ENCODE data around the gene ARHGAP31. TPM values are rescaled to one million over a fixed set of nuclear protein-coding genes. Genes with fewer than 3 reads are reported as not detected.

The ARHGAP31 gene
- total RNA-seq, 1 donor from 2014 or later = 48.1 TPM

DNA sequence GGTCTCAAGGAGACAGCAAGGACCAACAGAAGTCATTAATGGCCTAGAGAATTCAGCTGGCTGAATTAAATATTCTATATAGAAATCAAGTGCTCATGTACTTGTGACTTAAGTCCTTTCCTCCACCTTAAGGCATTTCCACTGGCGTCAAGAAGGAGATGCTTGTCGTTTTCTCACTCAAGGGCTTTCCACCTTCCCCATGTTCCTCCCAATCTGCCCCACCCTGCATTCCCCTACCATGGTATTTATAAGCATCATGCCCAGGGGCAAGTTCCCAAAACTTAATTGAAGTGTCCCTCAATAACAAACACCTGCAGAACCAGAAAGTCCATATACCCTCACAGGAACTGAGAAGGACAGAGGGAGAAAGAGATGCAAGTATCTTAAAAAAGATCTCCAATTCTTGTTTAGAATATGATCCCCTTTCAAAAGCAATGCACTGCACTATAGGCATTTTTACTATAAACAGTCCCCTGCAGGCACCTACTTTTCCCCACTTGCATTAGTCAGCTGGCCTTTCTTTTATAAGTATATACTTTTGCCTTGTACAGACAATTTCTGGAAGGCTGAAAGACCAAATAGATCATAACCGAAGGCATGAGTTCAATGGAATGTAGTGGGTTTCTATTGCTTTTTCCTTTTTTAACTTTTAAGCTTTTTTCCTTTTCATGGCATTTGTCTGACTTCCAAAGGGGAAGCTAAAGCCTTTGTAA lies 139.6 kb downstream of the ARHGAP31 start:
- Histone ChIP-seq H3K9ac (ENCODE audit: low read length) (no peak overlapping the region), H4K20me1 (ENCODE audit: insufficient read depth, low read length) (peaks cover 47% of the 10 kb centered on the region), H3K4me2 (ENCODE audit: low read length) (no peak overlapping the region), H3K79me2 (ENCODE audit: insufficient read depth, low read length) (peaks cover 9% of the 10 kb centered on the region), H3K9me3 (ENCODE audit: insufficient read depth, low read depth, low read length) (no peaks in the 10 kb centered on the region), H2AFZ (ENCODE audit: low read depth, low read length) (no peak overlapping the region), H3K4me1 (ENCODE audit: insufficient read depth, low read length) (no peaks in the 10 kb centered on the region), H3K27me3 (ENCODE audit: insufficient read depth, low read length) (no peaks in the 10 kb centered on the region), H3K27ac (ENCODE audit: low read depth, low read length) (no peak overlapping the region), H3K4me3 (ENCODE audit: insufficient read depth, low read depth, low read length) (no peak overlapping the region), H3K36me3 (ENCODE audit: insufficient read depth, low read length) (peaks cover 77% of the 10 kb centered on the region)
- no peak overlapping the region for H3K4me3 Mint-ChIP-seq (ENCODE audit: unreplicated experiment)
- FAIRE-seq (no peak), DNase-seq (ENCODE audit: low read depth) (no peak)
- TF ChIP-seq, protein P1, sequence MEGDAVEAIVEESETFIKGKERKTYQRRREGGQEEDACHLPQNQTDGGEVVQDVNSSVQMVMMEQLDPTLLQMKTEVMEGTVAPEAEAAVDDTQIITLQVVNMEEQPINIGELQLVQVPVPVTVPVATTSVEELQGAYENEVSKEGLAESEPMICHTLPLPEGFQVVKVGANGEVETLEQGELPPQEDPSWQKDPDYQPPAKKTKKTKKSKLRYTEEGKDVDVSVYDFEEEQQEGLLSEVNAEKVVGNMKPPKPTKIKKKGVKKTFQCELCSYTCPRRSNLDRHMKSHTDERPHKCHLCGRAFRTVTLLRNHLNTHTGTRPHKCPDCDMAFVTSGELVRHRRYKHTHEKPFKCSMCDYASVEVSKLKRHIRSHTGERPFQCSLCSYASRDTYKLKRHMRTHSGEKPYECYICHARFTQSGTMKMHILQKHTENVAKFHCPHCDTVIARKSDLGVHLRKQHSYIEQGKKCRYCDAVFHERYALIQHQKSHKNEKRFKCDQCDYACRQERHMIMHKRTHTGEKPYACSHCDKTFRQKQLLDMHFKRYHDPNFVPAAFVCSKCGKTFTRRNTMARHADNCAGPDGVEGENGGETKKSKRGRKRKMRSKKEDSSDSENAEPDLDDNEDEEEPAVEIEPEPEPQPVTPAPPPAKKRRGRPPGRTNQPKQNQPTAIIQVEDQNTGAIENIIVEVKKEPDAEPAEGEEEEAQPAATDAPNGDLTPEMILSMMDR (IDR thresholded peaks at IDR 0.05; ENCODE audit: insufficient read depth, low read depth, low read length) = no peak
- no peak for TF ChIP-seq EZH2 (IDR thresholded peaks at IDR 0.05; ENCODE audit: insufficient read depth, low read length)
- no peak overlapping the region for H3K27ac Mint-ChIP-seq (ENCODE audit: unreplicated experiment)
- peaks cover 42% of the 10 kb centered on the region for H3K36me3 Mint-ChIP-seq (ENCODE audit: low read depth, unreplicated experiment)
- H3K4me1 Mint-ChIP-seq (ENCODE audit: low read depth, unreplicated experiment) = peaks cover 8% of the 10 kb centered on the region
- no peaks in the 10 kb centered on the region for H3K9me3 Mint-ChIP-seq (ENCODE audit: unreplicated experiment)
- no peaks in the 10 kb centered on the region for H3K27me3 Mint-ChIP-seq (ENCODE audit: low read depth, unreplicated experiment)

DNA sequence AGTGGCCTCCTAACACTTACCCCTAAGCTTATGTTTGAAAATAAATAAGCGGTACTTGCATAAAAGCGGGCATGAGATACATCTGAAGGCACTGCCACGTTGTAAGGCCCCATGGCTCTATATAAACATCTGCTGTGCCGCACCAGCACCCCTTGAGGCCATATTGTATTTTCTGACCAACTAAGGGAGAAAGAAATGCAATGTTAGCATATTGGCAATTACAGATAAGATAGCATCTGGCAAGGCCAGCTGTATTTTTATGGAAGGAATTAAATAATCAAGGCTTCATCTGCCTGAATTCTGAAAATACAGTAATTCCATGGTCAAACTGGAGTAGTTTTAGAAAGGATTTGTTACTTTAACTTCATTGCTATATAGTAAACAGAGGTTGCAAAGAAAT lies 140.5 kb downstream of the ARHGAP31 start:
- Histone ChIP-seq H3K9me3 (ENCODE audit: insufficient read depth, low read depth, low read length) (no peaks in the 10 kb centered on the region), H3K27ac (ENCODE audit: low read depth, low read length) (no peak overlapping the region), H3K9ac (ENCODE audit: low read length) (no peak overlapping the region), H3K36me3 (ENCODE audit: insufficient read depth, low read length) (peaks cover 69% of the 10 kb centered on the region), H2AFZ (ENCODE audit: low read depth, low read length) (no peak overlapping the region), H4K20me1 (ENCODE audit: insufficient read depth, low read length) (peaks cover 47% of the 10 kb centered on the region), H3K4me1 (ENCODE audit: insufficient read depth, low read length) (no peaks in the 10 kb centered on the region), H3K4me3 (ENCODE audit: insufficient read depth, low read depth, low read length) (no peak overlapping the region), H3K4me2 (ENCODE audit: low read length) (no peak overlapping the region), H3K79me2 (ENCODE audit: insufficient read depth, low read length) (peaks cover 9% of the 10 kb centered on the region), H3K27me3 (ENCODE audit: insufficient read depth, low read length) (no peaks in the 10 kb centered on the region)
- Mint-ChIP-seq H3K4me1 (ENCODE audit: low read depth, unreplicated experiment) (peaks cover 8% of the 10 kb centered on the region), H3K9me3 (ENCODE audit: unreplicated experiment) (no peaks in the 10 kb centered on the region), H3K36me3 (ENCODE audit: low read depth, unreplicated experiment) (peaks cover 36% of the 10 kb centered on the region), H3K27me3 (ENCODE audit: low read depth, unreplicated experiment) (no peaks in the 10 kb centered on the region), H3K4me3 (ENCODE audit: unreplicated experiment) (no peak overlapping the region), H3K27ac (ENCODE audit: unreplicated experiment) (no peak overlapping the region)
- TF ChIP-seq EZH2 (IDR thresholded peaks at IDR 0.05; ENCODE audit: insufficient read depth, low read length) = no peak
- TF ChIP-seq, protein P1 (IDR thresholded peaks at IDR 0.05; ENCODE audit: insufficient read depth, low read depth, low read length) = no peak
- FAIRE-seq = no peak
- DNase-seq (ENCODE audit: low read depth) = no peak

DNA sequence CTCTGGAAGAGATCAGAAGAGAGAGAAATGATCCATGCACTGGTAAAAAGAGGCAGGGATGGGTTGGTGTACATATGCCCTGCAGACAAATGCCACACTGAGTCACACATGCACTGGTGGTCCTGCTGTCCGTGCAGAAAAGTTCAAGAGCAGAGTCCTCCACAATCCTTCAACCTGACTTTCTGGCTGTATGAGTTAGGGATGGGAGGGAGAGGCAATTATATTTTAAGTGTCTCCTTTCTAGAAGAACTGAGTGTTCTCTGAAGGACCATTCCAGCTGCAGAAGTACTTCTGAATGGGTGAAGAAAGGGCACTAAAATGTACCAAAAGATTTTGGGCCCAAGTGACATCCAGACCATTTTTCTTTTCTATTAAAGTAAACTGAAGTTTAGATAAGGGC lies 142.8 kb downstream of the ARHGAP31 start:
- Histone ChIP-seq H3K9me3 (ENCODE audit: insufficient read depth, low read depth, low read length) (no peaks in the 10 kb centered on the region), H3K4me3 (ENCODE audit: insufficient read depth, low read depth, low read length) (no peak overlapping the region), H3K79me2 (ENCODE audit: insufficient read depth, low read length) (peaks cover 23% of the 10 kb centered on the region), H2AFZ (ENCODE audit: low read depth, low read length) (no peak overlapping the region), H3K4me1 (ENCODE audit: insufficient read depth, low read length) (no peaks in the 10 kb centered on the region), H3K36me3 (ENCODE audit: insufficient read depth, low read length) (peaks cover 55% of the 10 kb centered on the region), H3K9ac (ENCODE audit: low read length) (no peak overlapping the region), H3K27ac (ENCODE audit: low read depth, low read length) (no peak overlapping the region), H3K27me3 (ENCODE audit: insufficient read depth, low read length) (no peaks in the 10 kb centered on the region), H3K4me2 (ENCODE audit: low read length) (no peak overlapping the region), H4K20me1 (ENCODE audit: insufficient read depth, low read length) (peaks cover 55% of the 10 kb centered on the region)
- Mint-ChIP-seq H3K36me3 (ENCODE audit: low read depth, unreplicated experiment) (peaks cover 26% of the 10 kb centered on the region), H3K4me3 (ENCODE audit: unreplicated experiment) (no peak overlapping the region), H3K27me3 (ENCODE audit: low read depth, unreplicated experiment) (no peaks in the 10 kb centered on the region), H3K27ac (ENCODE audit: unreplicated experiment) (no peak overlapping the region), H3K9me3 (ENCODE audit: unreplicated experiment) (no peaks in the 10 kb centered on the region), H3K4me1 (ENCODE audit: low read depth, unreplicated experiment) (peaks cover 4% of the 10 kb centered on the region)
- FAIRE-seq (no peak), DNase-seq (ENCODE audit: low read depth) (no peak)
- no peak for TF ChIP-seq EZH2 (IDR thresholded peaks at IDR 0.05; ENCODE audit: insufficient read depth, low read length)
- TF ChIP-seq, protein P1 (IDR thresholded peaks at IDR 0.05; ENCODE audit: insufficient read depth, low read depth, low read length) = no peak
